Measurements from ENCODE around the gene MON1A.

MON1A gene

GRCh38 chr3:49901366-49902339 is 28.0 kb downstream of the MON1A start:
- Histone ChIP-seq H4K8ac (ENCODE audit: low read depth, low read length) (no peak overlapping the region), H2AFZ (ENCODE audit: insufficient read depth, low read length, poor library complexity) (no peak overlapping the region), H3K4me3 (ENCODE audit: low read depth, low read length) (no peak overlapping the region), H3K18ac (ENCODE audit: low read length) (no peak overlapping the region), H3K27me3 (ENCODE audit: insufficient read depth, low read length) (no peaks in the 10 kb centered on the region), H4K12ac (ENCODE audit: low read depth, low read length) (no peak overlapping the region), H3K14ac (ENCODE audit: low read length) (no peak overlapping the region), H3K79me1 (ENCODE audit: low read length) (no peaks in the 10 kb centered on the region), H3K79me2 (ENCODE audit: control insufficient read depth, insufficient read depth, low read length, poor library complexity) (no peaks in the 10 kb centered on the region), H2BK120ac (ENCODE audit: insufficient read depth, low read length, poor library complexity) (no peak overlapping the region), H3K9me3 (ENCODE audit: insufficient read depth, low read depth, low read length) (peaks cover 2% of the 10 kb centered on the region), H3K4me1 (ENCODE audit: control insufficient read depth in 1 of 2, insufficient read depth in 2 of 2, low read length in 2 of 2) (peaks cover 5 to 10% of the 10 kb centered on the region in 2 experiments), H3K27ac (ENCODE audit: low read depth, low read length) (no peak overlapping the region), H2BK5ac (ENCODE audit: low read depth, low read length, poor library complexity) (no peak overlapping the region), H3K36me3 (ENCODE audit: control insufficient read depth in 1 of 2, insufficient read depth in 2 of 2, low read length in 2 of 2) (no peaks in the 10 kb centered on the region), H4K91ac (ENCODE audit: low read depth, low read length) (no peak overlapping the region), H3K9ac (ENCODE audit: low read length) (no peak overlapping the region), H2BK12ac (ENCODE audit: low read length) (no peak overlapping the region), H3K4me2 (ENCODE audit: low read length) (no peak overlapping the region), H2AK5ac (ENCODE audit: low read length) (no peak overlapping the region), H3K4ac (ENCODE audit: low read depth, low read length) (no peak overlapping the region), H3K23ac (ENCODE audit: low read length) (no peak overlapping the region)
- WGBS (ENCODE audit: extremely low coverage, insufficient coverage, insufficient read length): no CpG with 5 or more reads among the region's 11 CpGs
- DNase-seq: no peak

- Histone ChIP-seq H4K12ac (ENCODE audit: low read depth, low read length) (no peak overlapping the region), H3K79me1 (ENCODE audit: low read length) (no peaks in the 10 kb centered on the region), H3K27ac (ENCODE audit: low read depth, low read length) (no peak overlapping the region), H3K9ac (ENCODE audit: low read length) (no peak overlapping the region), H3K9me3 (ENCODE audit: insufficient read depth, low read depth, low read length) (peaks cover 2% of the 10 kb centered on the region), H3K4ac (ENCODE audit: low read depth, low read length) (no peak overlapping the region), H2BK5ac (ENCODE audit: low read depth, low read length, poor library complexity) (no peak overlapping the region), H3K36me3 (ENCODE audit: control insufficient read depth in 1 of 2, insufficient read depth in 2 of 2, low read length in 2 of 2) (no peaks in the 10 kb centered on the region), H3K4me2 (ENCODE audit: low read length) (no peak overlapping the region), H3K4me1 (ENCODE audit: control insufficient read depth in 1 of 2, insufficient read depth in 2 of 2, low read length in 2 of 2) (peaks cover 5 to 8% of the 10 kb centered on the region in 2 experiments), H3K27me3 (ENCODE audit: insufficient read depth, low read length) (no peaks in the 10 kb centered on the region), H2AK5ac (ENCODE audit: low read length) (no peak overlapping the region), H3K23ac (ENCODE audit: low read length) (no peak overlapping the region), H3K4me3 (ENCODE audit: low read depth, low read length) (no peak overlapping the region), H2BK120ac (ENCODE audit: insufficient read depth, low read length, poor library complexity) (no peak overlapping the region), H2AFZ (ENCODE audit: insufficient read depth, low read length, poor library complexity) (no peak overlapping the region), H3K14ac (ENCODE audit: low read length) (no peak overlapping the region), H2BK12ac (ENCODE audit: low read length) (no peak overlapping the region), H4K8ac (ENCODE audit: low read depth, low read length) (no peak overlapping the region), H3K79me2 (ENCODE audit: control insufficient read depth, insufficient read depth, low read length, poor library complexity) (no peaks in the 10 kb centered on the region), H4K91ac (ENCODE audit: low read depth, low read length) (no peak overlapping the region), H3K18ac (ENCODE audit: low read length) (no peak overlapping the region)
- no CpG with 5 or more reads among the region's 8 CpGs for WGBS (ENCODE audit: extremely low coverage, insufficient coverage, insufficient read length)
- DNase-seq: peak; percentile 58 to 74
Measured at GRCh38 chr3:49900491-49901153, 29.0 kb downstream of the MON1A start.

- H3K27me3 ChIP-seq (ENCODE audit: insufficient read depth, low read length): no peaks in the 10 kb centered on the region
- no peak overlapping the region for H3K23ac ChIP-seq (ENCODE audit: low read length)
- no peak overlapping the region for H4K91ac ChIP-seq (ENCODE audit: low read depth, low read length)
- H3K9me3 ChIP-seq (ENCODE audit: insufficient read depth, low read depth, low read length): peaks cover 2% of the 10 kb centered on the region
- no peak overlapping the region for H4K12ac ChIP-seq (ENCODE audit: low read depth, low read length)
- no peaks in the 10 kb centered on the region for H3K79me1 ChIP-seq (ENCODE audit: low read length)
- no peaks in the 10 kb centered on the region for H3K36me3 ChIP-seq (ENCODE audit: control insufficient read depth in 1 of 2, insufficient read depth in 2 of 2, low read length in 2 of 2)
- no peak overlapping the region for H2AFZ ChIP-seq (ENCODE audit: insufficient read depth, low read length, poor library complexity)
- H3K9ac ChIP-seq (ENCODE audit: low read length): no peak overlapping the region
- H3K4me1 ChIP-seq (ENCODE audit: control insufficient read depth in 1 of 2, insufficient read depth in 2 of 2, low read length in 2 of 2): peaks cover 5 to 8% of the 10 kb centered on the region in 2 experiments
- no peak overlapping the region for H2BK12ac ChIP-seq (ENCODE audit: low read length)
- no peak overlapping the region for H2BK5ac ChIP-seq (ENCODE audit: low read depth, low read length, poor library complexity)
- no peak overlapping the region for H3K14ac ChIP-seq (ENCODE audit: low read length)
- no peak for DNase-seq
- H3K79me2 ChIP-seq (ENCODE audit: control insufficient read depth, insufficient read depth, low read length, poor library complexity): no peaks in the 10 kb centered on the region
- no peak overlapping the region for H4K8ac ChIP-seq (ENCODE audit: low read depth, low read length)
- WGBS (ENCODE audit: extremely low coverage, insufficient coverage, insufficient read length): no CpG with 5 or more reads among the region's 5 CpGs
- H3K4me3 ChIP-seq (ENCODE audit: low read depth, low read length): no peak overlapping the region
- H2BK120ac ChIP-seq (ENCODE audit: insufficient read depth, low read length, poor library complexity): no peak overlapping the region
- no peak overlapping the region for H3K27ac ChIP-seq (ENCODE audit: low read depth, low read length)
- no peak overlapping the region for H2AK5ac ChIP-seq (ENCODE audit: low read length)
- no peak overlapping the region for H3K4me2 ChIP-seq (ENCODE audit: low read length)
- H3K4ac ChIP-seq (ENCODE audit: low read depth, low read length): no peak overlapping the region
- H3K18ac ChIP-seq (ENCODE audit: low read length): no peak overlapping the region
Measured at GRCh38 chr3:49899815-49900214, 29.8 kb downstream of the MON1A start.

- no peaks in the 10 kb centered on the region for H3K27me3 ChIP-seq (ENCODE audit: insufficient read depth, low read length)
- no peaks in the 10 kb centered on the region for H3K36me3 ChIP-seq (ENCODE audit: control insufficient read depth in 1 of 2, insufficient read depth in 2 of 2, low read length in 2 of 2)
- H4K91ac ChIP-seq (ENCODE audit: low read depth, low read length): no peak overlapping the region
- no peaks in the 10 kb centered on the region for H3K79me1 ChIP-seq (ENCODE audit: low read length)
- H3K14ac ChIP-seq (ENCODE audit: low read length): no peak overlapping the region
- no peak overlapping the region for H2BK5ac ChIP-seq (ENCODE audit: low read depth, low read length, poor library complexity)
- H3K79me2 ChIP-seq (ENCODE audit: control insufficient read depth, insufficient read depth, low read length, poor library complexity): no peaks in the 10 kb centered on the region
- peaks cover 2% of the 10 kb centered on the region for H3K9me3 ChIP-seq (ENCODE audit: insufficient read depth, low read depth, low read length)
- no peak overlapping the region for H3K18ac ChIP-seq (ENCODE audit: low read length)
- no peak overlapping the region for H4K12ac ChIP-seq (ENCODE audit: low read depth, low read length)
- H4K8ac ChIP-seq (ENCODE audit: low read depth, low read length): no peak overlapping the region
- no peak overlapping the region for H2BK120ac ChIP-seq (ENCODE audit: insufficient read depth, low read length, poor library complexity)
- no peak overlapping the region for H2AK5ac ChIP-seq (ENCODE audit: low read length)
- H3K4ac ChIP-seq (ENCODE audit: low read depth, low read length): no peak overlapping the region
- no peak overlapping the region for H3K4me2 ChIP-seq (ENCODE audit: low read length)
- H2AFZ ChIP-seq (ENCODE audit: insufficient read depth, low read length, poor library complexity): no peak overlapping the region
- H2BK12ac ChIP-seq (ENCODE audit: low read length): no peak overlapping the region
- H3K4me1 ChIP-seq (ENCODE audit: control insufficient read depth in 1 of 2, insufficient read depth in 2 of 2, low read length in 2 of 2): peaks cover 3 to 6% of the 10 kb centered on the region in 2 experiments
- H3K23ac ChIP-seq (ENCODE audit: low read length): no peak overlapping the region
- no peak overlapping the region for H3K9ac ChIP-seq (ENCODE audit: low read length)
- H3K27ac ChIP-seq (ENCODE audit: low read depth, low read length): no peak overlapping the region
- peak in 1 of 2 donors; percentile 11 for DNase-seq
- no peak overlapping the region for H3K4me3 ChIP-seq (ENCODE audit: low read depth, low read length)
- no CpG with 5 or more reads among the region's 6 CpGs for WGBS (ENCODE audit: extremely low coverage, insufficient coverage, insufficient read length)
Measured at GRCh38 chr3:49898991-49899390, 30.6 kb downstream of the MON1A start.
